ENCODE measurements around the gene PLAGL2. TPM values are rescaled to one million over a fixed set of nuclear protein-coding genes. Genes with fewer than 3 reads are reported as not detected.

The PLAGL2 gene
- total and polyA plus RNA-seq, 2 donors from 2014 or later, result 3.8 to 9.2 TPM

DNA sequence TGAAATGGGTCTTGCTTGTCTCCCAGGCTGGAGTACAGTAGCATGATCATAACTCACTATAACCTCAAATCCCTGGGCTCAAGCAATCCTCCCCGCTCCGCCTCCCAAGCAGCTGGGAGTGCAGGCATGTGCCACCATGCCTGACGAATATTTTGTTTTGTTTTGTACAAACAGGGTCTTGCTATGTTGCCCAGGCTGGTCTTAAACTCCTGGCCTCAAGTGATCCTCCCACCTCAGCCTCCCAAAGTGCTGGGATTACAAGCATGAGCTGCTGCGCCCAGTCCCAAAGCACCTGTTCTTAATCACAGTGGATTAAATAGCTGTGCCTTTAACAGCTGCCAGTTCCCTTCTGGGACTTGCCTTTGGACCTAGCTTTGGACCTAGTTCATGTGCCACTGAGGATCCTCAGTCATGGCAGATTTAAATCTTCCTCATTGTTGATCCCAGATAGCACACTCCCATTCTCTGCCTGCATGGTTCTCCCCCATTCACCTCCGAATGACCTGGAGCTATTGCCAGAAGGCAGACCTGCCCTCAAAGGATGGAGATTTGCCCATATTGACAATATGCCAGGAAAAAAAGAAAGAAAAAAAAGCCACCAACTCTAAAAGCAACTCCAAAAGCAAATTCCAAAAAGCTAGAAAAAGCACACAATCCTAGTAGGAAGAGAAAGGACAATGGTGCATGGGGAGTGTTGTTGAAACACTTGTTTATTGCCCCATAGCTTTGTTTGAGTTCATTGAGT lies 10.8 kb upstream of the PLAGL2 start:
- no peaks in the 10 kb centered on the region for H3K9me3 ChIP-seq (ENCODE audit: control insufficient read depth in 2 of 3, insufficient read depth in 1 of 3, low read length in 3 of 3)
- no peak overlapping the region for H3K27ac ChIP-seq (ENCODE audit: low read depth in 2 of 2, low read length in 2 of 2)
- TF ChIP-seq, protein P1, sequence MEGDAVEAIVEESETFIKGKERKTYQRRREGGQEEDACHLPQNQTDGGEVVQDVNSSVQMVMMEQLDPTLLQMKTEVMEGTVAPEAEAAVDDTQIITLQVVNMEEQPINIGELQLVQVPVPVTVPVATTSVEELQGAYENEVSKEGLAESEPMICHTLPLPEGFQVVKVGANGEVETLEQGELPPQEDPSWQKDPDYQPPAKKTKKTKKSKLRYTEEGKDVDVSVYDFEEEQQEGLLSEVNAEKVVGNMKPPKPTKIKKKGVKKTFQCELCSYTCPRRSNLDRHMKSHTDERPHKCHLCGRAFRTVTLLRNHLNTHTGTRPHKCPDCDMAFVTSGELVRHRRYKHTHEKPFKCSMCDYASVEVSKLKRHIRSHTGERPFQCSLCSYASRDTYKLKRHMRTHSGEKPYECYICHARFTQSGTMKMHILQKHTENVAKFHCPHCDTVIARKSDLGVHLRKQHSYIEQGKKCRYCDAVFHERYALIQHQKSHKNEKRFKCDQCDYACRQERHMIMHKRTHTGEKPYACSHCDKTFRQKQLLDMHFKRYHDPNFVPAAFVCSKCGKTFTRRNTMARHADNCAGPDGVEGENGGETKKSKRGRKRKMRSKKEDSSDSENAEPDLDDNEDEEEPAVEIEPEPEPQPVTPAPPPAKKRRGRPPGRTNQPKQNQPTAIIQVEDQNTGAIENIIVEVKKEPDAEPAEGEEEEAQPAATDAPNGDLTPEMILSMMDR (IDR thresholded peaks at IDR 0.05; ENCODE audit: borderline replicate concordance, extremely low read depth, insufficient read depth), result no peak
- no peak for DNase-seq
- peaks cover 8 to 41% (median 30%) of the 10 kb centered on the region in 3 donors for H3K36me3 ChIP-seq (ENCODE audit: control insufficient read depth in 2 of 3, insufficient read depth in 3 of 3, low read length in 3 of 3)
- H3K4me3 ChIP-seq (ENCODE audit: low read length in 3 of 3), result no peak overlapping the region
- H3K4me1 ChIP-seq (ENCODE audit: control insufficient read depth in 2 of 3, insufficient read depth in 2 of 3, low read depth in 1 of 3, low read length in 3 of 3), result peaks cover 0 to 3% (median 0%) of the 10 kb centered on the region in 3 donors
- no peak for FAIRE-seq
- no peaks in the 10 kb centered on the region for H3K27me3 ChIP-seq (ENCODE audit: control insufficient read depth, insufficient read depth, low read length)
- intact Hi-C loops (cut with DNase I), result no loop called here
- H3K9ac ChIP-seq (ENCODE audit: low read length in 3 of 3), result no peak overlapping the region

DNA sequence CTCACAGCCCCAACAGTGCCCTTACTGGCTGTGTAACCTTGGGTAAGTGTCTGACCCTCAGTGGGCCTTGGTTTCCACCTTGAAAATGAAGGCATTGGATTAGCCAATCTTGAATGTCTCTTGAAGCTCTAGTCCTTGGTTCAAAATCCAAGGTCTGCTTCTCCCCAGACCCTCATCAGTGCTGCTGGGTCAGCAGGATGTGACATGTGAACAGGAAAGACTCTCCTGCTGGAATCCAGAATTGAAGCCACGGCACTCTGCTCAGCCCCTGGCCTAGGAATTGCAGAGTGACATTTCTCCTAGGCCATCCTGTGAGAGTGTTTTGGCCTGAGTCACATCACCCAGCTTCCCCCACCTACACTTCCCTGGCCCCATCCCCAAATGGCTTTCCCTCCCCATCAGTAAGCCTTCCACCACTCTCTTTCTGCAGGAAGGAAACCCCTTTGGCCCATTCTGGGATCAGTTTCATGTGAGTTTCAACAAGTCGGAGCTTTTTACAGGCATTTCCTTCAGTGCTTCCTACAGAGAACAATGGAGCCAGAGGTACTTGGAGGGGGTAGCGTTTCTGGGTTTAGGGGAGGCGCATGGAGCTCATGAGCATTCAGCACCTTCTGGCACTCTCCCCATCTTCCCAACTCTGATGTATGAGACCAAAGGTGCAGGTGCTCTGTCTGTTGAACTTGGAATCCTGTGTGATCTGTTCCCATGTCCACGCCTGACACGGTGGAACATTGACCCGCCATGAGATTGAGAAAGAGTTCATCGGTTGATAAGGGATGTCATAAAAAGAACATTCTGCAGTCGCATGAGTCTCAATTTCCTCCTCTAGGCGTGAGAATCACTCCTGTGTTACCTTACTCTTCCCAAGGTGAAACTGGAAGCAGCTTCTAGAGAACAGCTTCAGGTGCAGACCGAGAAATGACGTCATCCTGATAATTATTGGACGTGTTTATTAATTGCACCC lies 8.9 kb upstream of the PLAGL2 start:
- Histone ChIP-seq H3K4me3 (ENCODE audit: low read length in 3 of 3) (no peak overlapping the region), H3K36me3 (ENCODE audit: control insufficient read depth in 2 of 3, insufficient read depth in 3 of 3, low read length in 3 of 3) (peaks cover 8 to 30% (median 22%) of the 10 kb centered on the region in 3 donors), H3K9me3 (ENCODE audit: control insufficient read depth in 2 of 3, insufficient read depth in 1 of 3, low read length in 3 of 3) (no peaks in the 10 kb centered on the region), H3K4me1 (ENCODE audit: control insufficient read depth in 2 of 3, insufficient read depth in 2 of 3, low read depth in 1 of 3, low read length in 3 of 3) (peaks cover 0 to 3% (median 0%) of the 10 kb centered on the region in 3 donors), H3K9ac (ENCODE audit: low read length in 3 of 3) (no peak overlapping the region), H3K27me3 (ENCODE audit: control insufficient read depth, insufficient read depth, low read length) (no peaks in the 10 kb centered on the region), H3K27ac (ENCODE audit: low read depth in 2 of 2, low read length in 2 of 2) (no peak overlapping the region)
- TF ChIP-seq, protein P1 (IDR thresholded peaks at IDR 0.05; ENCODE audit: borderline replicate concordance, extremely low read depth, insufficient read depth), result no peak
- no peak for DNase-seq
- intact Hi-C loops (cut with DNase I), result no loop called here
- FAIRE-seq, result no peak

DNA sequence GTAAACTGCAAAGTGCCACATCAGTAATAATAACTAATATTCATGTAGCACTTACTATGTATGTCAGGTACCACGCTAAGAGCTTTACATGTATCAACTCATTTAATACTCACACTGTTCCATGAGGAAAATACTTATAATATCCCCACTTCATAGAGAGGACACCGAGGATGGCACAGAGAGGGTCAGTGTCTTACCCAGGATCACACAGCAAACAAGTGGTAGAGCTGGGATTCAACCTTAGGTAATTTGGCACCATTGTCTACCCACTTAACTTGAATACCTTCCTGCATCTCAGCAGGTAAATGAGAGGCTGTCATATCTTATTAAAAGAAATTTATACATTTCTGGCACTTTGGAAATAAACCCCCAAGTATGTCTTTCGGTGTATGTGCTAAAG lies 8.2 kb upstream of the PLAGL2 start:
- Histone ChIP-seq H3K36me3 (ENCODE audit: control insufficient read depth in 2 of 3, insufficient read depth in 3 of 3, low read length in 3 of 3) (peaks cover 8 to 33% (median 22%) of the 10 kb centered on the region in 3 donors), H3K4me3 (ENCODE audit: low read length in 3 of 3) (no peak overlapping the region), H3K9ac (ENCODE audit: low read length in 3 of 3) (no peak overlapping the region), H3K27me3 (ENCODE audit: control insufficient read depth, insufficient read depth, low read length) (no peaks in the 10 kb centered on the region), H3K27ac (ENCODE audit: low read depth in 2 of 2, low read length in 2 of 2) (no peak overlapping the region), H3K4me1 (ENCODE audit: control insufficient read depth in 2 of 3, insufficient read depth in 2 of 3, low read depth in 1 of 3, low read length in 3 of 3) (peaks cover 0 to 3% (median 0%) of the 10 kb centered on the region in 3 donors), H3K9me3 (ENCODE audit: control insufficient read depth in 2 of 3, insufficient read depth in 1 of 3, low read length in 3 of 3) (no peaks in the 10 kb centered on the region)
- DNase-seq (no peak), FAIRE-seq (no peak)
- intact Hi-C loops (cut with DNase I), result no loop called here
- TF ChIP-seq, protein P1 (IDR thresholded peaks at IDR 0.05; ENCODE audit: borderline replicate concordance, extremely low read depth, insufficient read depth), result no peak
